ENCODE results near the gene CTTNBP2.

Gene CTTNBP2

GRCh38 chr7:117739085-117739484 lies 134.2 kb downstream of the CTTNBP2 start:
- H2AFZ ChIP-seq (ENCODE audit: low read depth, low read length, severe bottlenecking): no peak overlapping the region
- H3K27ac ChIP-seq (ENCODE audit: low read depth, low read length): no peak overlapping the region
- H3K36me3 ChIP-seq (ENCODE audit: low read length): no peaks in the 10 kb centered on the region
- no peaks in the 10 kb centered on the region for H3K27me3 ChIP-seq (ENCODE audit: low read length)
- no peaks in the 10 kb centered on the region for H4K20me1 ChIP-seq (ENCODE audit: low read depth, low read length)
- no peak overlapping the region for H3K4me3 ChIP-seq (ENCODE audit: insufficient read depth, low read length, poor library complexity, severe bottlenecking)
- H3F3A ChIP-seq (ENCODE audit: insufficient read depth): no peaks in the 10 kb centered on the region
- H3K79me2 ChIP-seq (ENCODE audit: insufficient read depth, low read length): no peaks in the 10 kb centered on the region
- TF ChIP-seq EZH2phosphoT487 (conservative IDR thresholded peaks at IDR 0.05; ENCODE audit: low read length) (no peak), CTCF (IDR thresholded peaks at IDR 0.05; ENCODE audit: insufficient read depth, low read length, poor library complexity, severe bottlenecking) (no peak)
- no peak overlapping the region for H3K4me2 ChIP-seq (ENCODE audit: low read depth, low read length, poor library complexity, severe bottlenecking)
- no peaks in the 10 kb centered on the region for H3K9me3 ChIP-seq (ENCODE audit: insufficient read depth, low read length)
- no peak overlapping the region for H3K9ac ChIP-seq (ENCODE audit: low read length)
- no peaks in the 10 kb centered on the region for H3K9me2 ChIP-seq (replicated peaks; ENCODE audit: insufficient read depth, low read length)

- H3K27ac ChIP-seq (ENCODE audit: low read depth, low read length): no peak overlapping the region
- no peaks in the 10 kb centered on the region for H3K9me2 ChIP-seq (replicated peaks; ENCODE audit: insufficient read depth, low read length)
- H3K79me2 ChIP-seq (ENCODE audit: insufficient read depth, low read length): no peaks in the 10 kb centered on the region
- no peak overlapping the region for H2AFZ ChIP-seq (ENCODE audit: low read depth, low read length, severe bottlenecking)
- no peak overlapping the region for H3K4me3 ChIP-seq (ENCODE audit: insufficient read depth, low read length, poor library complexity, severe bottlenecking)
- no peak overlapping the region for H3K4me2 ChIP-seq (ENCODE audit: low read depth, low read length, poor library complexity, severe bottlenecking)
- no peaks in the 10 kb centered on the region for H3F3A ChIP-seq (ENCODE audit: insufficient read depth)
- no peaks in the 10 kb centered on the region for H3K9me3 ChIP-seq (ENCODE audit: insufficient read depth, low read length)
- no peaks in the 10 kb centered on the region for H3K27me3 ChIP-seq (ENCODE audit: low read length)
- TF ChIP-seq CTCF (IDR thresholded peaks at IDR 0.05; ENCODE audit: insufficient read depth, low read length, poor library complexity, severe bottlenecking) (no peak), EZH2phosphoT487 (conservative IDR thresholded peaks at IDR 0.05; ENCODE audit: low read length) (no peak)
- no peaks in the 10 kb centered on the region for H3K36me3 ChIP-seq (ENCODE audit: low read length)
- H4K20me1 ChIP-seq (ENCODE audit: low read depth, low read length): no peaks in the 10 kb centered on the region
- no peak overlapping the region for H3K9ac ChIP-seq (ENCODE audit: low read length)
Measured at GRCh38 chr7:117737926-117738325, 135.3 kb downstream of the CTTNBP2 start.

- Histone ChIP-seq H3K4me2 (ENCODE audit: low read depth, low read length, poor library complexity, severe bottlenecking) (no peak overlapping the region), H3K79me2 (ENCODE audit: insufficient read depth, low read length) (no peaks in the 10 kb centered on the region), H3K27ac (ENCODE audit: low read depth, low read length) (no peak overlapping the region), H3K27me3 (ENCODE audit: low read length) (no peaks in the 10 kb centered on the region), H3F3A (ENCODE audit: insufficient read depth) (no peaks in the 10 kb centered on the region), H3K9me3 (ENCODE audit: insufficient read depth, low read length) (no peaks in the 10 kb centered on the region), H2AFZ (ENCODE audit: low read depth, low read length, severe bottlenecking) (no peak overlapping the region), H3K4me3 (ENCODE audit: insufficient read depth, low read length, poor library complexity, severe bottlenecking) (no peak overlapping the region), H3K9me2 (replicated peaks; ENCODE audit: insufficient read depth, low read length) (no peaks in the 10 kb centered on the region), H3K36me3 (ENCODE audit: low read length) (no peaks in the 10 kb centered on the region), H4K20me1 (ENCODE audit: low read depth, low read length) (no peaks in the 10 kb centered on the region), H3K9ac (ENCODE audit: low read length) (no peak overlapping the region)
- TF ChIP-seq EZH2phosphoT487 (conservative IDR thresholded peaks at IDR 0.05; ENCODE audit: low read length) (no peak), CTCF (IDR thresholded peaks at IDR 0.05; ENCODE audit: insufficient read depth, low read length, poor library complexity, severe bottlenecking) (no peak)
Measured at GRCh38 chr7:117731455-117731854, 141.8 kb downstream of the CTTNBP2 start.
